ENCODE measurements around the gene IRAK1. TPM values are rescaled to one million over a fixed set of nuclear protein-coding genes. Genes with fewer than 3 reads are reported as not detected.

Gene IRAK1
- total RNA-seq, 1 experiment from 2014 or later, result 432 TPM

DNA sequence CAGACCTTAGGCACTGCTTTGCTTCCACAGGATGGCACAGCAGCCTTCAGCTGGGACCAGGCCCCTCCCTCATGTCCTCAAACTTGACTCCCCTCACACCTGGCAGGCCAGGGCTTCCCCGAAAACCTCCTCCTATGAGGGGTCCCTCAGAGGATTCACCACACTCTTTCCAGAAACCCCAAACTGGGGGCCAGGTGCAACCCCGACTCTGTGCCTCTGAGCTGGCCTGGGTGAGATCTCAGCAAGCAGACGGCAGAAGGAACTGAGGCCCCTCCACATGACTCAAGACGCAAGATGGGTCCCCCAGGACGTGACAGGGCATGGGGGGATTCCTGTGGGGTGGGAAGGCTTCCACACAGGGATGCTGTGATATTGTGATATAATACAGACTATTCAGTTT lies 54.3 kb downstream of the IRAK1 start:
- CTCF ChIA-PET, result no interaction called here
- Histone ChIP-seq H3K36me3 (ENCODE audit: control insufficient read depth, insufficient read depth, low read length) (peaks cover 10% of the 10 kb centered on the region), H3K27me3 (ENCODE audit: control insufficient read depth, insufficient read depth, low read length) (no peaks in the 10 kb centered on the region), H3K4me3 (ENCODE audit: low read depth in 2 of 2, low read length in 2 of 2) (no peak overlapping the region), H3K9me3 (ENCODE audit: control insufficient read depth, insufficient read depth, low read depth, low read length) (no peaks in the 10 kb centered on the region), H3K27ac (ENCODE audit: low read length) (no peak overlapping the region), H3K4me1 (ENCODE audit: control insufficient read depth, insufficient read depth, low read length) (peaks cover 27% of the 10 kb centered on the region)
- POLR2A ChIA-PET, result no interaction called here
- no peak for DNase-seq (ENCODE audit: low read depth, low spot score)
- ATAC-seq, result no peak
- in situ Hi-C loops (cut with HindIII; ENCODE audit: low pct_unique_long_range_greater_than_20kb, low sequenced_read_pairs) (no loop called here), intact Hi-C loops (cut with micrococcal nuclease; ENCODE audit: unreplicated experiment) (no loop called here)
- no peak for TF ChIP-seq POLR2AphosphoS5 (IDR thresholded peaks at IDR 0.05; ENCODE audit: low read depth, low read length)
- TF ChIP-seq, protein P1, sequence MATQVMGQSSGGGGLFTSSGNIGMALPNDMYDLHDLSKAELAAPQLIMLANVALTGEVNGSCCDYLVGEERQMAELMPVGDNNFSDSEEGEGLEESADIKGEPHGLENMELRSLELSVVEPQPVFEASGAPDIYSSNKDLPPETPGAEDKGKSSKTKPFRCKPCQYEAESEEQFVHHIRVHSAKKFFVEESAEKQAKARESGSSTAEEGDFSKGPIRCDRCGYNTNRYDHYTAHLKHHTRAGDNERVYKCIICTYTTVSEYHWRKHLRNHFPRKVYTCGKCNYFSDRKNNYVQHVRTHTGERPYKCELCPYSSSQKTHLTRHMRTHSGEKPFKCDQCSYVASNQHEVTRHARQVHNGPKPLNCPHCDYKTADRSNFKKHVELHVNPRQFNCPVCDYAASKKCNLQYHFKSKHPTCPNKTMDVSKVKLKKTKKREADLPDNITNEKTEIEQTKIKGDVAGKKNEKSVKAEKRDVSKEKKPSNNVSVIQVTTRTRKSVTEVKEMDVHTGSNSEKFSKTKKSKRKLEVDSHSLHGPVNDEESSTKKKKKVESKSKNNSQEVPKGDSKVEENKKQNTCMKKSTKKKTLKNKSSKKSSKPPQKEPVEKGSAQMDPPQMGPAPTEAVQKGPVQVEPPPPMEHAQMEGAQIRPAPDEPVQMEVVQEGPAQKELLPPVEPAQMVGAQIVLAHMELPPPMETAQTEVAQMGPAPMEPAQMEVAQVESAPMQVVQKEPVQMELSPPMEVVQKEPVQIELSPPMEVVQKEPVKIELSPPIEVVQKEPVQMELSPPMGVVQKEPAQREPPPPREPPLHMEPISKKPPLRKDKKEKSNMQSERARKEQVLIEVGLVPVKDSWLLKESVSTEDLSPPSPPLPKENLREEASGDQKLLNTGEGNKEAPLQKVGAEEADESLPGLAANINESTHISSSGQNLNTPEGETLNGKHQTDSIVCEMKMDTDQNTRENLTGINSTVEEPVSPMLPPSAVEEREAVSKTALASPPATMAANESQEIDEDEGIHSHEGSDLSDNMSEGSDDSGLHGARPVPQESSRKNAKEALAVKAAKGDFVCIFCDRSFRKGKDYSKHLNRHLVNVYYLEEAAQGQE (IDR thresholded peaks at IDR 0.05; ENCODE audit: insufficient read depth in 1 of 2, low read depth in 2 of 2, low read length in 1 of 2), result no peak
- TF ChIP-seq CTCF (IDR thresholded peaks at IDR 0.05), result no peak
- TF ChIP-seq TCF7L2 (IDR thresholded peaks at IDR 0.05; ENCODE audit: low read depth, low read length), result no peak
- no peak for TF ChIP-seq SIN3A (IDR thresholded peaks at IDR 0.05; ENCODE audit: borderline replicate concordance, insufficient read depth, low read depth, low read length)
- BruUV-seq (replicated peaks), result no TSS peak

DNA sequence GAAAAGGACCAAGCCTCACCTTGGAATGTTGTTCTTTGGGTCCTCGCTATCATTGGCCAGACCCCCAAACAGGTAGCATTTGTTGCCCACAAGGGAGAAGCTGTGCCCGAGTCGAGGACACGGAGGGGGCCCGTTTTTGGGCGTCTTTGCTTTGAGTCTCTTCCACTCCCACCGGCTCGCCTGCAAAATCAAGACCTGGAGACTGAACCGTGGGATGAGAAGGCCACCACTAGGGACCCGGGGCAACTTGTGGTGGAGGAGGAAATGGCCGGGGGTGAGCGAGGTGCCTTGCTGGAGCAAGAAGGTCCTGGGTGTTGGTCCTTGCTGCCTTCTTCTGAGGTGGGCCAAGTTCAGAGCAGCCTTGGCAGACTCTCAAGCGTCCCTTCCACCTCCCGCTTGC lies 55.6 kb downstream of the IRAK1 start:
- Histone ChIP-seq H3K27ac (ENCODE audit: low read length) (no peak overlapping the region), H3K27me3 (ENCODE audit: control insufficient read depth, insufficient read depth, low read length) (no peaks in the 10 kb centered on the region), H3K4me1 (ENCODE audit: control insufficient read depth, insufficient read depth, low read length) (peaks cover 27% of the 10 kb centered on the region), H3K36me3 (ENCODE audit: control insufficient read depth, insufficient read depth, low read length) (peaks cover 10% of the 10 kb centered on the region), H3K4me3 (ENCODE audit: low read depth in 2 of 2, low read length in 2 of 2) (no peak overlapping the region), H3K9me3 (ENCODE audit: control insufficient read depth, insufficient read depth, low read depth, low read length) (no peaks in the 10 kb centered on the region)
- DNase-seq (ENCODE audit: low read depth, low spot score), result no peak
- CTCF ChIA-PET, result no interaction called here
- intact Hi-C loops (cut with micrococcal nuclease; ENCODE audit: unreplicated experiment) (no loop called here), in situ Hi-C loops (cut with HindIII; ENCODE audit: low pct_unique_long_range_greater_than_20kb, low sequenced_read_pairs) (no loop called here)
- BruUV-seq (replicated peaks), result no TSS peak
- POLR2A ChIA-PET, result no interaction called here
- no peak for ATAC-seq
- TF ChIP-seq, protein P1 (IDR thresholded peaks at IDR 0.05; ENCODE audit: insufficient read depth in 1 of 2, low read depth in 2 of 2, low read length in 1 of 2), result no peak
- TF ChIP-seq SIN3A (IDR thresholded peaks at IDR 0.05; ENCODE audit: borderline replicate concordance, insufficient read depth, low read depth, low read length), result no peak

Data from Panc1 (cell line).